Amniotic stem cell (primary cell): ENCODE results near the gene APEX1.
A peak's percentile ranks its signal among the peaks of the same experiment; 100 is the strongest.
"Not testable (repeated sequence)": the region's sequence is repeated elsewhere in the genome, so short reads cannot be mapped to it uniquely, and the experiment has no call there.

Experiments used
- DNase-seq: peaks from one replicate; lab custom pipeline; 2025; lab: John Stamatoyannopoulos, UW

Gene APEX1

GRCh38 chr14:20472536-20473169, 17.6 kb downstream of the APEX1 start:
- DNase-seq: no peak

GRCh38 chr14:20476776-20477175, 21.8 kb downstream of the APEX1 start:
- no peak for DNase-seq

- peak; percentile 7 for DNase-seq
Measured at GRCh38 chr14:20477211-20477876, 22.3 kb downstream of the APEX1 start.

GRCh38 chr14:20478894-20479293, 23.9 kb downstream of the APEX1 start:
- DNase-seq: no peak

- DNase-seq: no peak
Measured at GRCh38 chr14:20482382-20482781, 27.4 kb downstream of the APEX1 start.

GRCh38 chr14:20485900-20486299, 30.9 kb downstream of the APEX1 start:
- DNase-seq: no peak

GRCh38 chr14:20486684-20487395, 31.8 kb downstream of the APEX1 start:
- DNase-seq: no peak

GRCh38 chr14:20487396-20487725, 32.3 kb downstream of the APEX1 start:
- no peak for DNase-seq

GRCh38 chr14:20489093-20489994, 34.3 kb downstream of the APEX1 start:
- DNase-seq: no peak

GRCh38 chr14:20490563-20490962, 35.5 kb downstream of the APEX1 start:
- no peak for DNase-seq

- no peak for DNase-seq
Measured at GRCh38 chr14:20492486-20492885, 37.5 kb downstream of the APEX1 start.

GRCh38 chr14:20493634-20494033, 38.6 kb downstream of the APEX1 start:
- DNase-seq: no peak

GRCh38 chr14:20494935-20495766, 40.1 kb downstream of the APEX1 start:
- DNase-seq: no peak

GRCh38 chr14:20498622-20499021, 43.6 kb downstream of the APEX1 start:
- DNase-seq: no peak

- DNase-seq: no peak
Measured at GRCh38 chr14:20499108-20499507, 44.1 kb downstream of the APEX1 start.

- no peak for DNase-seq
Measured at GRCh38 chr14:20499881-20500280, 44.9 kb downstream of the APEX1 start.

GRCh38 chr14:20501346-20501745, 46.3 kb downstream of the APEX1 start:
- DNase-seq: no peak

GRCh38 chr14:20503898-20504297, 48.9 kb downstream of the APEX1 start:
- DNase-seq: no peak

- not testable (repeated sequence) for DNase-seq
Measured at GRCh38 chr14:20506276-20506675, 51.2 kb downstream of the APEX1 start.

- DNase-seq: not testable (repeated sequence)
Measured at GRCh38 chr14:20506752-20507151, 51.7 kb downstream of the APEX1 start.
